Kidney epithelial cell (primary cell): ENCODE measurements around the gene UVRAG. TPM values are rescaled to one million over a fixed set of nuclear protein-coding genes. Genes with fewer than 3 reads are reported as not detected.

Experiments used
- DNase-seq: peaks from one replicate; pipeline ENCODE4 v3.0.0-alpha.2; 2010; ENCODE audit warnings: low read depth
- H3K27me3 ChIP-seq: 2 replicates; pipeline ENCODE4 v1.6.0; 2011; ENCODE audit warnings: low read length; ENCODE audit not compliant: control insufficient read depth, insufficient read depth
- H3K36me3 ChIP-seq: 2 replicates; pipeline ENCODE4 v1.5.1; 2011; ENCODE audit warnings: low read length; ENCODE audit not compliant: control insufficient read depth, insufficient read depth
- H3K4me3 ChIP-seq: 2 replicates; pipeline ENCODE4 v1.5.1; 2011; ENCODE audit warnings: low read depth, mild to moderate bottlenecking, control low read depth, low read length
- total RNA-seq: library from RNA; depleted of rRNA; stranded (reverse); fragments of >200 nt; gene quantifications from 2 replicates; pipeline ENCODE4 v1.2.3, GENCODE V29; 2015
- TF ChIP-seq, protein P1 (sequence below): IDR thresholded peaks from 2 replicates; pipeline ENCODE4 v1.5.1; 2011; ENCODE audit warnings: mild to moderate bottlenecking, moderate library complexity, low read length, control low read depth, inconsistent platforms; ENCODE audit not compliant: insufficient read depth, poor library complexity, severe bottlenecking

Gene UVRAG
- total RNA-seq, 1 donor from 2014 or later, result 16.2 TPM

DNA sequence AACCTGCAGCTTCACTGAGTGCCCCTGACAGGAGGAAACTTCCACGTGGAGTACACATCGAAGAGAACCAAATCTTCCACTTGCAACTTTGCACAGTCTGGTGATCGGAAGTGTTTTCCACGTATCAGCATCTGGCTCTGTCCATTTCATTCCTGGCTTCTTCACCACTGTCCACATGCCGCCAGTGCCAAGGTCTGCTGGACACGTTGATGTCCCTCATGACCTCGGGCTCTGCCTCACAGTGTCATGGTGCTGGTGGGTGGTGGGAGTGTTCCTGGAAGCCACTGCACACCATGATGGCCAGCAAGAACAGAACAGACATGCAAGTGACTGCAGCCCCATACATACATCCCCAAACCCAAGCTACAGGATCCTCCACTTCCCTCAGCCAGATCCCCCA is 342.9 kb downstream of the UVRAG start:
- TF ChIP-seq, protein P1, sequence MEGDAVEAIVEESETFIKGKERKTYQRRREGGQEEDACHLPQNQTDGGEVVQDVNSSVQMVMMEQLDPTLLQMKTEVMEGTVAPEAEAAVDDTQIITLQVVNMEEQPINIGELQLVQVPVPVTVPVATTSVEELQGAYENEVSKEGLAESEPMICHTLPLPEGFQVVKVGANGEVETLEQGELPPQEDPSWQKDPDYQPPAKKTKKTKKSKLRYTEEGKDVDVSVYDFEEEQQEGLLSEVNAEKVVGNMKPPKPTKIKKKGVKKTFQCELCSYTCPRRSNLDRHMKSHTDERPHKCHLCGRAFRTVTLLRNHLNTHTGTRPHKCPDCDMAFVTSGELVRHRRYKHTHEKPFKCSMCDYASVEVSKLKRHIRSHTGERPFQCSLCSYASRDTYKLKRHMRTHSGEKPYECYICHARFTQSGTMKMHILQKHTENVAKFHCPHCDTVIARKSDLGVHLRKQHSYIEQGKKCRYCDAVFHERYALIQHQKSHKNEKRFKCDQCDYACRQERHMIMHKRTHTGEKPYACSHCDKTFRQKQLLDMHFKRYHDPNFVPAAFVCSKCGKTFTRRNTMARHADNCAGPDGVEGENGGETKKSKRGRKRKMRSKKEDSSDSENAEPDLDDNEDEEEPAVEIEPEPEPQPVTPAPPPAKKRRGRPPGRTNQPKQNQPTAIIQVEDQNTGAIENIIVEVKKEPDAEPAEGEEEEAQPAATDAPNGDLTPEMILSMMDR, result no peak
- Histone ChIP-seq H3K27me3 (peaks cover 12% of the 10 kb centered on the region), H3K36me3 (no peaks in the 10 kb centered on the region), H3K4me3 (no peak overlapping the region)
- no peak for DNase-seq

DNA sequence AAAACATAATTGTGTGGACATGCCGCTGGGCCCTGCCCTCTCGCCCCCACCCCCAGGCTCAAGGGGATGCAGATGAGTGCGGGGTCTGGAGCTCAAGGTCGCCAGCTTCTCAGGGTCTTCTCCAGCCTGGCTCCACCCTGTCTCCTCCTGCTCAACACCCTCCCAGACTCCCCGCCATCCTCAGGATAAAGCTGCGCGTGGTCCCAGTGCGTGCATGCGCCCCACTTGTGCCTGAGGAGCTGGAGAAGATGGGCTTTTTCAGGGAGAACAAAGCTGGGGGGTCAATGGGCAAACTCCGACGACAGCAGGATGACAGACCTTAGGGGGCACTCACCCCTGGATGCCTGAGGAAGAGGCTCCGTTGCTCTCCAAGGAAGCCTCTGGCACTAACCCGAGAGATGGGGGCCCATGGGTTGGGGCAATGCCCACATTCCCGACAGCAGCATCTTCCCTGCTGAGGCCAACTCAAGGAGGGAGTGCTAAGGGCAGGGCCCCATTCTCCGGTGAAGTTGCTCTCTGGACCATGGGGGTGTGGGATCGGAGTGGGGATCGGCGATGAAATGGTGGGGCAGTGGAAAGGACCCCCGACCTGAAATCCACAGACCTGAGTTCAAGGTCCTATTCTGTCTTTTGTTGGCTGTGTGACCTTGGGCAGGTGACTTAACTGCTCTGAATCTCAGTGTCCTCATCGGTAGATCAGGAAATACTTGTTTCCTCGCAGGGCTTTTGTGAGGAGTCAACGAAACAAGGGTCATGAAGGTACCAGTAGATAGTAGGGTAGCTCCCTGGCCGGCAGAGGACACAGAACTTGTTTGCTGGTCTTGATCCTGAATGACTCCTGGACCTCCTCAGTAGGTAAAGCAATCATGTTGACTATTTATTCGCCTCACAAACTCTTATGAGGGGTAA is 343.6 kb downstream of the UVRAG start:
- DNase-seq, result no peak
- Histone ChIP-seq H3K4me3 (no peak overlapping the region), H3K36me3 (no peaks in the 10 kb centered on the region), H3K27me3 (peaks cover 17% of the 10 kb centered on the region)
- TF ChIP-seq, protein P1, result no peak

DNA sequence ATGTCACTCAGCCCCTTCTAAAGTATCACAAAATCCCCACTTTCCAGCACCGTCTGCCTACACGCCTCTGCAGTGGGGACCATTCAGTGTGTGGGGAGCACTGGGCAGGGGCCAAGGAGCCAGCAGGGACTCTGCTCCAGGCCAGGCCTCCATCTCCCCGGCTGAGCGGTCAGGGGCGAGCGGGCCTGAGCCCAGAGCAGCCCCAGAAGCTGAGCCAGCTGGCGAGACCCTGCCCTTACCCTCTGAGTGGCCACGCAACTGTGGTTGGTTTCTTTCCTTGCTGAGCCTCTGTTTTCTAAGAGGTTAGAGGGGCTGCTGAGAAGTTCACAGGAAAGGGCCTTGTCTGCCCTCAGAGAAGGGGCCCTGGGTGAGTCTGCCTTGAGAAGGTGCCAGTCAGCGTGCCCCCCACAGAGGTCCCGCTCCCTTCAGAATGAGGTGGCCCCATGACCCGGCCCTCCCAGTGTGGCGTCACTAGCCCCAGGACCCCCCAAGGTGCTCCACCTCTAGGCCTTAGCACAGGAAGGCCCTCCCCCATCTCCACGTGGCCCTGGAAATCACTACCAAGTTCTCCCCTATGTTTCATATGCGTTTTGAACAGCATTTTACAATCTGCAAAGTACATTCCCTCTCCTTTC is 344.4 kb downstream of the UVRAG start:
- Histone ChIP-seq H3K36me3 (no peaks in the 10 kb centered on the region), H3K4me3 (no peak overlapping the region), H3K27me3 (peaks cover 24% of the 10 kb centered on the region)
- TF ChIP-seq, protein P1, result no peak
- DNase-seq, result no peak

DNA sequence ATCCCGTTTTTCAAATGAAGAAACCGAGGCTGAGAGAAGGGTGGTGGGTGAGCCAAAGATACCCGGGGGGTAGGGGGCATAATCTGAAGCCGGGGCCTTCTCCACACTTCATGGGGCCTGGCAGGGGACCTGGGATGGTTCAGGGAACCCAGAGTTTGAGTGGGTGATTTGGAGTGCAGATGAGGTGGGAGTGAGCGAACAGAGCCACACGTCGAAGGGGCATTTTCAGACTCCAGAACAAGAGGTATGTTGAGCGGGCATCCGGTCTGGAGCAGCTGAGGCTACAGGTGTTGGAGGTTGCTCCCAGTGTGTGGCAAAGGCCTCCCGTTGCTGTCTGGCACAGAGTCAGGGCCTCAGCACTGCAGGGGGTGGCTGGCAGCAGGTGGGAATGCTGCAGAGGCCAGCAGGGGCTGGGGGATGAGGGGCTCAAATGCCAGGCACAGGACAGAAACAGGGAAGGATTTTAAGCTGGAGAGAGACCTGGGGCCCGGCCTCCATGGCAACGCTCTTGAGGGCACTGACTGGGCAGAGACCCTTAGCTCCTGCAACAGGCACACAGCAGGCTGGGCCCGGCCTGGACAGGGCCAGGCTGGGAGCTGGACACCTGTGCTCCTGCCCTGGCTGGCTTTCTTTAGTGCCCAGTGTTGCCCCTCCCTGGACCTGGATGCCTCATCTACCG is 345.1 kb downstream of the UVRAG start:
- TF ChIP-seq, protein P1, result no peak

DNA sequence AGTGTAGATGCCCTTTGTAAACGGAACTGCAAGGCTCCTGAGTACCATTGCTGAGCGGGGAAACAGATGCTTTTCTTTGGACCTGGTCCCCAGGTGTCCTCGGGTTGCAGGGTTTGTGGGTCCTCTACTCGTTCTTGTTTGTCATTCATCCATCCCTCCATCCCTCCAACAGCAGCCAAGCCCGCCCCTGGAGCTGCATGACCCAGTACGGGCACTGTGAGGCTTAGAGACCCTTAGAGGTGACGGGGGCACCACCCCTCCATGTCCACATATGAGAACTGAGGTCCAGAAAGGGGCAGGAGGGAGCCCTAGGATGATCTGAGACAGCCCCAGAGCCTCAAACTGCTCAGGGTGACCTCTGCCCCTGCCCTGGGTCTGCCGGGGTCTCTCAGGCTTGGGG is 345.8 kb downstream of the UVRAG start:
- Histone ChIP-seq H3K36me3 (no peaks in the 10 kb centered on the region), H3K4me3 (no peak overlapping the region), H3K27me3 (peaks cover 26% of the 10 kb centered on the region)
- DNase-seq, result no peak
- TF ChIP-seq, protein P1, result no peak

More for the DNA sequence above, 345.1 kb downstream of the UVRAG start:
- peaks cover 24% of the 10 kb centered on the region for H3K27me3 ChIP-seq
- no peak for DNase-seq
- H3K4me3 ChIP-seq, result no peak overlapping the region
- no peaks in the 10 kb centered on the region for H3K36me3 ChIP-seq
